Erythroblast (primary cell): Measurements from ENCODE around the gene NUDT3.

Experiments
- GATA1 ChIP-seq: IDR thresholded peaks from 2 replicates; pipeline ENCODE4 v1.6.1; 2011; ENCODE audit warnings: low read depth, mild to moderate bottlenecking, control low read depth, low read length, moderate library complexity
- POLR2A ChIP-seq: IDR thresholded peaks from 2 replicates; pipeline ENCODE4 v1.6.1; 2011; ENCODE audit warnings: mild to moderate bottlenecking, low read length

- TF ChIP-seq POLR2A: no peak
- TF ChIP-seq GATA1: no peak
These were observed 57.6 kb downstream of the NUDT3 start for GRCh38 chr6:34334796-34335416.
